ENCODE measurements around the gene DAD1.

DNA sequence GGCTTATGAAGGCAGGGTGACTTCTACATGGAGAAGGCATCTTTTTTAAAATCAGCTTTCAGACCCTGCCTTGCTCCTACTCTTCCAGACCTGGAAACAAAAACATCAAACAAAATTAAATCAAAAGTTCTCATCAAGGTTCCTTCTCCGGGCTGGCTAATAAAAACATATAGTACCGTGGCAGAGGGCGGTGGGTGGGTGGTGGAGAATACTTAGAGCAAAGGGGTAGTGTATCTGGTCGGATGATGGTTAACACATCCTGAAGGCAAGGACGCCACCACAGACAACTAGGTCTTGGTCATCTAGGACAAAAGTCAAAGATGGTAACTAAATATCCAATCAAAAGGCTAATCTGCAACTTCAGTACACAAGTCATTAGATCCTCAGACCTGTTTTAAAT lies 1.8 kb downstream of the DAD1 start:
- TF ChIP-seq, protein P1, sequence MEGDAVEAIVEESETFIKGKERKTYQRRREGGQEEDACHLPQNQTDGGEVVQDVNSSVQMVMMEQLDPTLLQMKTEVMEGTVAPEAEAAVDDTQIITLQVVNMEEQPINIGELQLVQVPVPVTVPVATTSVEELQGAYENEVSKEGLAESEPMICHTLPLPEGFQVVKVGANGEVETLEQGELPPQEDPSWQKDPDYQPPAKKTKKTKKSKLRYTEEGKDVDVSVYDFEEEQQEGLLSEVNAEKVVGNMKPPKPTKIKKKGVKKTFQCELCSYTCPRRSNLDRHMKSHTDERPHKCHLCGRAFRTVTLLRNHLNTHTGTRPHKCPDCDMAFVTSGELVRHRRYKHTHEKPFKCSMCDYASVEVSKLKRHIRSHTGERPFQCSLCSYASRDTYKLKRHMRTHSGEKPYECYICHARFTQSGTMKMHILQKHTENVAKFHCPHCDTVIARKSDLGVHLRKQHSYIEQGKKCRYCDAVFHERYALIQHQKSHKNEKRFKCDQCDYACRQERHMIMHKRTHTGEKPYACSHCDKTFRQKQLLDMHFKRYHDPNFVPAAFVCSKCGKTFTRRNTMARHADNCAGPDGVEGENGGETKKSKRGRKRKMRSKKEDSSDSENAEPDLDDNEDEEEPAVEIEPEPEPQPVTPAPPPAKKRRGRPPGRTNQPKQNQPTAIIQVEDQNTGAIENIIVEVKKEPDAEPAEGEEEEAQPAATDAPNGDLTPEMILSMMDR (IDR thresholded peaks at IDR 0.05), result no peak
- no peak for TF ChIP-seq POLR2A (IDR thresholded peaks at IDR 0.05)
